OCI-LY1 (cell line): ENCODE measurements around the gene ZNF536.

Experiments used
- EZH2 ChIP-seq: fragments of 200-600 bp; sonication (generic), shearing (Covaris generic); IDR thresholded peaks from 2 replicates; pipeline ENCODE4 v1.8.0; 2017; ENCODE audit warnings: borderline replicate concordance, mixed run types, mild to moderate bottlenecking, antibody characterized with exemption, low read length, moderate library complexity, mixed read lengths
- TF ChIP-seq, protein P1 (sequence below): fragments of 200-600 bp; sonication (generic), shearing (Covaris generic); IDR thresholded peaks from 2 replicates; pipeline ENCODE4 v1.5.1; 2017; ENCODE audit warnings: mild to moderate bottlenecking, antibody characterized with exemption, low read length, moderate library complexity, mixed read lengths

DNA sequence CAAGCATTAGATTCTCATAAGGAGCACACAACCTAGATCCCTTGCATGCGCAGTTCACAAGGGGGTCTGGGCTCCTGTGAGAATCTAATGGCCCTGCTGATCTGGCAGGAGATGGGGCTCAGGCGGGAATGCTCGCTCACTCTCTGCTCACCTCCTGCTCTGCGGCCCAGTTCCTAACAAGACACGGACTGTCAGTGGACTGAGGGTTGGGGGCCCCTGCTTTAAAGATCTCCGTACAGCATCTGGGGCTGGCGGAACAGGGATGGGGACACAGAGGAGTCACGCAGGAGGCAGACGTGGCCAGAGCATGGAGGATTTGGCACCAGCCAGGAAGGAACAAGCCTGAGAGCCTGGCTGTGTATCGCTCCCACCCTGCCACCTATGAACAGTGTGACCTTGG is 37.3 kb upstream of the ZNF536 start:
- TF ChIP-seq, protein P1, sequence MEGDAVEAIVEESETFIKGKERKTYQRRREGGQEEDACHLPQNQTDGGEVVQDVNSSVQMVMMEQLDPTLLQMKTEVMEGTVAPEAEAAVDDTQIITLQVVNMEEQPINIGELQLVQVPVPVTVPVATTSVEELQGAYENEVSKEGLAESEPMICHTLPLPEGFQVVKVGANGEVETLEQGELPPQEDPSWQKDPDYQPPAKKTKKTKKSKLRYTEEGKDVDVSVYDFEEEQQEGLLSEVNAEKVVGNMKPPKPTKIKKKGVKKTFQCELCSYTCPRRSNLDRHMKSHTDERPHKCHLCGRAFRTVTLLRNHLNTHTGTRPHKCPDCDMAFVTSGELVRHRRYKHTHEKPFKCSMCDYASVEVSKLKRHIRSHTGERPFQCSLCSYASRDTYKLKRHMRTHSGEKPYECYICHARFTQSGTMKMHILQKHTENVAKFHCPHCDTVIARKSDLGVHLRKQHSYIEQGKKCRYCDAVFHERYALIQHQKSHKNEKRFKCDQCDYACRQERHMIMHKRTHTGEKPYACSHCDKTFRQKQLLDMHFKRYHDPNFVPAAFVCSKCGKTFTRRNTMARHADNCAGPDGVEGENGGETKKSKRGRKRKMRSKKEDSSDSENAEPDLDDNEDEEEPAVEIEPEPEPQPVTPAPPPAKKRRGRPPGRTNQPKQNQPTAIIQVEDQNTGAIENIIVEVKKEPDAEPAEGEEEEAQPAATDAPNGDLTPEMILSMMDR = no peak
- no peak for TF ChIP-seq EZH2
